WTC11 (cell line): ENCODE measurements around the gene SH2D6. TPM values are rescaled to one million over a fixed set of nuclear protein-coding genes. Genes with fewer than 3 reads are reported as not detected.

Experiments
- ATAC-seq: fragments of 200-7000 bp; cut with Tn5 transposase; 2 replicates; pipeline ENCODE4 v1.10.0; 2021; ENCODE audit warnings: mild to moderate bottlenecking, moderate library complexity
- CTCF ChIA-PET: fragments of 300-600 bp; sonication (Branson Sonifier 250); formaldehyde crosslinking; loops from one replicate; lab custom pipeline; 2021; ENCODE audit warnings: antibody characterized with exemption; lab: Charles Lee
- POLR2A ChIA-PET: fragments of 350-600 bp; sonication (Branson Sonifier 250); formaldehyde crosslinking; loops from one replicate; lab custom pipeline; 2021; ENCODE audit warnings: antibody characterized with exemption; lab: Charles Lee
- DNase-seq: peaks from one replicate; pipeline ENCODE4 v3.0.0; 2021; ENCODE audit warnings: low spot score
- H3K27ac Mint-ChIP-seq: 2 replicates; pipeline ENCODE4 v1.8.0; 2021; ENCODE audit warnings: mixed read lengths
- H3K27me3 Mint-ChIP-seq: 2 replicates; pipeline ENCODE4 v1.8.0; 2021; ENCODE audit warnings: low read depth, mild to moderate bottlenecking, moderate library complexity, mixed read lengths
- H3K36me3 Mint-ChIP-seq: 2 replicates; pipeline ENCODE4 v1.8.0; 2021; ENCODE audit warnings: mixed read lengths
- H3K4me1 Mint-ChIP-seq: 2 replicates; pipeline ENCODE4 v1.8.0; 2022; ENCODE audit warnings: mixed read lengths
- H3K4me3 Mint-ChIP-seq: 2 replicates; pipeline ENCODE4 v1.8.0; 2021; ENCODE audit warnings: mild to moderate bottlenecking, moderate library complexity, mixed read lengths
- H3K9me3 Mint-ChIP-seq: 2 replicates; pipeline ENCODE4 v1.8.0; 2021; ENCODE audit warnings: mixed read lengths
- ATF3 ChIP-seq: sonication (generic); formaldehyde crosslinking; conservative IDR thresholded peaks from 2 replicates; pipeline ENCODE4 v1.8.1; 2022; ENCODE audit warnings: mild to moderate bottlenecking, missing genetic modification reagents
- ESRRA ChIP-seq: sonication (generic); formaldehyde crosslinking; IDR thresholded peaks from 2 replicates; pipeline ENCODE4 v1.8.1; 2022; ENCODE audit warnings: mild to moderate bottlenecking, missing genetic modification reagents, borderline replicate concordance
- FOXK1 ChIP-seq: sonication (generic); formaldehyde crosslinking; IDR thresholded peaks from 2 replicates; pipeline ENCODE4 v1.8.0; 2022; ENCODE audit warnings: mild to moderate bottlenecking, moderate library complexity, missing genetic modification reagents
- MXD4 ChIP-seq: fragments of 250-450 bp; sonication (Bioruptor Pico); IDR thresholded peaks from 2 replicates; pipeline ENCODE4 v1.8.0; 2021; ENCODE audit warnings: mild to moderate bottlenecking, moderate library complexity, borderline replicate concordance
- MYBL2 ChIP-seq: sonication (generic); formaldehyde crosslinking; IDR thresholded peaks from 2 replicates; pipeline ENCODE4 v1.8.1; 2023; ENCODE audit warnings: mild to moderate bottlenecking, moderate library complexity, missing genetic modification reagents
- NFE2L1 ChIP-seq: sonication (generic); formaldehyde crosslinking; IDR thresholded peaks from 2 replicates; pipeline ENCODE4 v1.8.1; 2023; ENCODE audit warnings: missing genetic modification reagents
- PRDM15 ChIP-seq: sonication (generic); formaldehyde crosslinking; IDR thresholded peaks from 2 replicates; pipeline ENCODE4 v1.8.0; 2022; ENCODE audit warnings: missing genetic modification reagents
- RELA ChIP-seq: sonication (generic); formaldehyde crosslinking; IDR thresholded peaks from 2 replicates; pipeline ENCODE4 v1.8.1; 2022; ENCODE audit warnings: missing genetic modification reagents, mild to moderate bottlenecking, borderline replicate concordance
- TEAD4 ChIP-seq: sonication (generic); formaldehyde crosslinking; IDR thresholded peaks from 2 replicates; pipeline ENCODE4 v1.8.0; 2022; ENCODE audit warnings: mild to moderate bottlenecking, missing genetic modification reagents
- ZNF138 ChIP-seq: sonication (generic); formaldehyde crosslinking; conservative IDR thresholded peaks from 2 replicates; pipeline ENCODE4 v1.8.1; 2022; ENCODE audit warnings: mild to moderate bottlenecking, moderate library complexity, missing genetic modification reagents
- ZNF263 ChIP-seq: sonication (generic); formaldehyde crosslinking; IDR thresholded peaks from 2 replicates; pipeline ENCODE4 v1.8.1; 2022; ENCODE audit warnings: low read depth, mild to moderate bottlenecking, moderate library complexity, missing genetic modification reagents
- ZNF416 ChIP-seq: fragments of 250-450 bp; sonication (Bioruptor Pico); IDR thresholded peaks from 2 replicates; pipeline ENCODE4 v1.9.0; 2021; ENCODE audit warnings: mild to moderate bottlenecking, inconsistent platforms
- ZNF532 ChIP-seq: fragments of 250-450 bp; sonication (Bioruptor Pico); IDR thresholded peaks from 2 replicates; pipeline ENCODE4 v1.9.0; 2021; ENCODE audit warnings: mild to moderate bottlenecking, borderline replicate concordance
- ZSCAN18 ChIP-seq: fragments of 250-450 bp; sonication (Bioruptor Pico); IDR thresholded peaks from 2 replicates; pipeline ENCODE4 v2.1.2; 2022; ENCODE audit warnings: mild to moderate bottlenecking, moderate library complexity
- total RNA-seq: library from RNA; stranded (reverse); gene quantifications from 3 replicates; pipeline ENCODE4 v1.2.3, GENCODE V29; 2021

The SH2D6 gene
- total RNA-seq, 1 experiment from 2014 or later: 1.2 TPM

GRCh38 chr2:85399183-85399455 lies 19.4 kb upstream of the SH2D6 start:
- Mint-ChIP-seq H3K27ac (no peak overlapping the region), H3K4me1 (peaks cover 13% of the 10 kb centered on the region), H3K36me3 (peaks cover 50% of the 10 kb centered on the region), H3K9me3 (peaks cover 4% of the 10 kb centered on the region; the same call in 1 of the 2 replicates), H3K27me3 (no peaks in the 10 kb centered on the region), H3K4me3 (no peak overlapping the region)
- ATAC-seq: no peak
- no peak for DNase-seq
- POLR2A ChIA-PET: no interaction called here
- no peak for TF ChIP-seq RELA (CRISPR knock-in tag)
- no peak for TF ChIP-seq ZNF138 (CRISPR knock-in tag)
- no peak for TF ChIP-seq PRDM15 (CRISPR knock-in tag)
- no peak for TF ChIP-seq ZNF263
- no peak for TF ChIP-seq MXD4 (CRISPR knock-in tag)
- no peak for TF ChIP-seq ZSCAN18
- TF ChIP-seq ATF3 (CRISPR knock-in tag): no peak
- CTCF ChIA-PET: no interaction called here

GRCh38 chr2:85400023-85400422 lies 18.5 kb upstream of the SH2D6 start:
- TF ChIP-seq FOXK1 (CRISPR knock-in tag) (no peak), ZNF532 (no peak), ESRRA (CRISPR knock-in tag) (no peak), TEAD4 (no peak), ZNF416 (CRISPR knock-in tag) (no peak), PRDM15 (CRISPR knock-in tag) (no peak), MYBL2 (CRISPR knock-in tag) (no peak), NFE2L1 (no peak)
- H3K4me1 Mint-ChIP-seq: peaks cover 5% of the 10 kb centered on the region
- H3K27ac Mint-ChIP-seq: no peak overlapping the region
- peaks cover 6% of the 10 kb centered on the region; the same call in 1 of the 2 replicates for H3K9me3 Mint-ChIP-seq
- H3K27me3 Mint-ChIP-seq: no peaks in the 10 kb centered on the region
- peaks cover 53% of the 10 kb centered on the region for H3K36me3 Mint-ChIP-seq
- no peak overlapping the region for H3K4me3 Mint-ChIP-seq
- DNase-seq (no peak), ATAC-seq (no peak)
- ChIA-PET POLR2A (interaction anchor here (0.7 to 1.5 kb wide), 3 partner anchors 19 to 128 kb away, joined by 3 to 7 read pairs (median 4); no protein-coding TSS in a partner anchor), CTCF (interaction anchor here (0.7 kb wide), 1 partner anchor 40 kb away, joined by 6 read pairs; no protein-coding TSS in a partner anchor)
